ENCODE data around the gene MCUB.

DNA sequence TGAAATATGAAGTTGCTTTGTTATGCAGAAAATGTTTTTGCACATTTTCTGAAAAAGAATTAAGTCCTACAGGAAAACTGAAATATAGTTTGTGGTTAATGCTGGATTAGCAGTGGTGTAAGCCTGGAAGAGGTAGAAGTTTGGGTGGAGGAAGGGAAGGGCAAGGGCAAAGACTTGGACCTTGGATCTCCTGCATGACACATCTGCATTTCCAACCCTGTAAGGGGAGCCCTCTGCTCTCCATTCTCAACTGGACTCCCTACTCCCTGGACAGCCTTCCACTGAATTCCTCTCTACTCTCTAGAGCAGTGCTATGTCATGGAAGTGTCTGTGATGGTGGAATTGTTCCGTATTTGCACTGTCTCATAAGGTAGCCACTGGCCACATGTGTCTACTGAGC, 138.6 kb downstream of the MCUB start:
- TF ChIP-seq ZNF678 (CRISPR knock-in tag; IDR thresholded peaks at IDR 0.05) = no peak
- TF ChIP-seq MAZ (IDR thresholded peaks at IDR 0.05; ENCODE audit: borderline replicate concordance, low read depth, low read length) = no peak
- TF ChIP-seq MAZ (CRISPR knock-in tag; IDR thresholded peaks at IDR 0.05; ENCODE audit: low read depth) = no peak
- TF ChIP-seq, protein P1, sequence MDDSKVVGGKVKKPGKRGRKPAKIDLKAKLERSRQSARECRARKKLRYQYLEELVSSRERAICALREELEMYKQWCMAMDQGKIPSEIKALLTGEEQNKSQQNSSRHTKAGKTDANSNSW (CRISPR knock-in tag; IDR thresholded peaks at IDR 0.05; ENCODE audit: borderline replicate concordance) = no peak
- TF ChIP-seq ZBTB21 (CRISPR knock-in tag; IDR thresholded peaks at IDR 0.05) = no peak
- no peak for TF ChIP-seq POLR2A (IDR thresholded peaks at IDR 0.05; ENCODE audit: insufficient read depth in 1 of 2, low read depth in 2 of 2, low read length in 2 of 2)
- TF ChIP-seq CTCF (CRISPR knock-in tag; IDR thresholded peaks at IDR 0.05) = no peak
- TF ChIP-seq SP1 (IDR thresholded peaks at IDR 0.05) = no peak
- no peak for TF ChIP-seq SP1 (CRISPR knock-in tag; IDR thresholded peaks at IDR 0.05)
